HG03095 (cell line): ENCODE measurements around the gene RETREG1.
"Not testable (repeated sequence)": the region's sequence is repeated elsewhere in the genome, so short reads cannot be mapped to it uniquely, and the experiment has no call there.

ENCODE experiments used
- ATAC-seq: cut with Tn5 transposase; IDR thresholded peaks from one replicate; pipeline ENCODE4 v1.9.1; 2021; ENCODE audit warnings: moderate library complexity; ENCODE audit not compliant: unreplicated experiment

Gene RETREG1

DNA sequence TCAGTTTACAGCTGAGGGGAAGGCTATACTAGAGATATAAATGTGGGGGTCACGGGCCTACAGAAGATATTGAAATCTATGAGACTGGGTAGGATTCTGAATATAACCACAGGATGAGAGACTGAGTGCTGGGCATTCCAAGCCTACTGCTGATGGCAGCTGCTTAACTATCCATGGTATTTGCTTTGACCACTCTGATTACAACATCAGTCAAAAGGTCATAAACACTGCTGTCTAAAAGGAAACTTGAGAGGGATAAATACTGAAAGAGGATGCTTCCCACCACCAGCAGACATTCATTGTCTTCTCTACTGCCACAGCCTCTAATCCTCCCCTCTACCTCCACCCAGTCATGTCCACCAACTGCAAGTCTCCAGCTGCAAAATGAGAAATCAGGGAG, 155.0 kb downstream of the RETREG1 start:
- ATAC-seq = no peak

DNA sequence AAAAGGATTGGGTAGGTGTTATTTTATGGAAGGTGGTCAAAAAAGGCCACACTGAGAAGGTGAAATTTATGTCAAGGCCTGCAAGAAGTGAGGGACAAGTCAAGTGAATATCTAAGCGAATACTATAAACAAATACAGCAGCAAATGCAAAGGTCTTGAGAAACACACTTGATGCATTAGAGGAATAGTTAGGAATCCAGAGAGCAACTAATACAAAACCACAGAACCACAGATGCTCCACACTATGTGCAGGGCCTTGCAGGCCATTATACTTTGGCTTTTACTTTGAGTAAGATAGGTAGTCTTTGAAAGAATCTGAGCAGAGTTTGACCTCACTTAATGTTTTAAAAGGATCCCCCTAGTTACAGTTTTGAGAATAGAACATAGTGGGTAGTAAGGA, 155.8 kb downstream of the RETREG1 start:
- ATAC-seq = no peak

DNA sequence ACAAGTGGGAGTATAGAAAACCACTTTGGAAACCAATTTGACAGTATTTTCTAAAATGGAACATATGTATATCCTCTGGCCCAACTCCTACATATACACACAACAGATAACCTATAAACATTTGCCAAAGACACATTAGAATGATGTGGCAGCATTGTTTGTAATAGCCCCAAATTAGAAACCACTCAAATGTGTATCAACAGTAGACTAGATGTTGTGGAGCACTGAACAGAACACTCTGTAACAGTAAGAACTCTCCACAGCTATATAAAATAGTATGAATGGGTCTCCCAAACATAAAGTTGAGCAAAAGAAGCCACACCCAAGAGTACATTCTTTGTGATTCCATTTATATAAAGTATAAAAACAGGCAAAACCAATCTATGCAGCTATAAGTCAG, 157.3 kb downstream of the RETREG1 start:
- no peak for ATAC-seq

DNA sequence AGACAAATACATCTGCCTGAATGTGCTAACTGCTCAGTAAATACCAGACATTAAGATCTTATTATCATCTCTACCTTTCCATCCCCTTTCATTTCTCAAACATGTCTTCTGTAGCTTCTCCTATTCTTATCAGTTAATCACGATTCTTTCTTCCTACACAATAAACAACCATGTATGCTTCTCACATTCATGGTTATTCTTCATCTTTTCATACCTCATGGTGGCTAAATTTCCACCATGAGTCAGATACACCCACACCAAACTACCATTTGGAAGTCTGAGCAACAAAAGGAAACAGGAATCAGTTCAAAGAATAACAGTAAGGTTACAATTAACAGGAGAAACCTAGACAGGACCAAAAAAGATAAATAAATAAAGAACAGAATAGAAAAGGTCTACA, 158.9 kb downstream of the RETREG1 start:
- no peak for ATAC-seq

DNA sequence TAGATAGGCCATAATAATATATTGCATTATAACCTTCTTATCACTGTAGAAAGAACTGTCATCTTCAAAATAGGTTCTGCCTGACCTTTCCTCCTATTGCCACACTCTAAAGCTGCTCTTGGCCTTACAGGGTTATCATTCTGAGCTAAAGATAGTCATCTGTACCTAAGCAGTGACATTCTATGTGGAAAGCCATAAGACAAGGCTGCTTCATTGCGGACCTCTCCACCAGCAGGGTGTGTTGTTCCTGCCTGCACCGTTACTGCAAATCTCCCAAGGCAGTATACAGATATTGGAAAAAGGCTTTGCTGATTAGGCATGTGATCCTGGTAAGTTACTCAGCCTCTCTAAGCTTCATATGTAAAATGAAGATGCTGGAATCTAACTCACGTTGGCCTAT, 159.3 kb downstream of the RETREG1 start:
- ATAC-seq = no peak

DNA sequence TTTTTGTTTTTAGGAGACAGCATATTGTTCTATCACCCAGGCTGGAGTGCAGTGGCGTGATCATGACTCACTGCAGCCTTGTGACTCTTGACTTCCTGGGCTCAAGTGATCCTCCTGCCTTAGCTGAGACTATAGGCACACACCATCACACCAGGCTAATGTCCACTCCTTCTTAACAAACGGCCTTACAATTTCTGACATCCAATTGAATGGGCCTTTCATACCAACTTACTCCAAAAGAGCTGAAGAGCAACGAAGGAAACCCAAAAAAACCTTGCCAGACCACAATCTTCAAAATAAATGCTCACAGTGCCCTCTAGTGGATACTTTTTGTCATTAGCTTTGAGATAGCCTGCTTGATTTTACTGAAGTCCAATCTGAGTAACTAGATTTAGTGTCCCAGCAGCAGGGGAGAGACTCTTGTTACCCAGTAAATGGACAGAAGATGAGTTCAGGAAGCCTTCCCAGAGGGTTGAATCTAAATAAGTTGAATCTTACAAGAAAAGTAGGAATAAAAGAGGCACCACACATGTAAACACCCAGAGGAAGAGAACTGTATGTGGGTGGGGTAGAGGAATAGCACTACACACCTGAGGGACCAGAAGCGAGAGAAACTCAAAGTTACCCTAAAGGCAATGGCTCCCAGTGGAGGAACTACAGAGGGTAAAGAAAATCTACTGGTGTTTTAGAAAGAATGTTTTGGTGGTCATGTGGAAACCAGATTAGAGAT, 160.5 kb downstream of the RETREG1 start:
- ATAC-seq = peak; percentile 64

DNA sequence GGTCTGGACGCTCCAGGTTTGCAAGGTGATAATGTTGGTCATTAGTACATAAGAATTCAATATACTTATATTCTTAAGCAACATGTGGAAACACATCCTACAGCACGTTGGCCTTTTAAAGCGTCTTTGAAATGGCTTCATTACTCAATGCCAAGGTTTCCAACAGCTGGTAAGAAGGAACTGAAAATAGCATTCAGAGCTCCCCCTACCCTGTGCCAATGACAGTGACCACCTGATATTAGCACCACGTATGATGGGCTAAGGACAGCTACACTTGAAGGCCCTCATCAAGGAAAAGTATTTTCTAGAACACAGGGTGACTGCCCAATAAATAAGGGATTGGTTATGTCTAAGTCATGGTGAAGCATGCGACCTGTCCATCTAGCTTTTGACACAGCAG, 161.1 kb downstream of the RETREG1 start:
- peak; percentile 7 for ATAC-seq

DNA sequence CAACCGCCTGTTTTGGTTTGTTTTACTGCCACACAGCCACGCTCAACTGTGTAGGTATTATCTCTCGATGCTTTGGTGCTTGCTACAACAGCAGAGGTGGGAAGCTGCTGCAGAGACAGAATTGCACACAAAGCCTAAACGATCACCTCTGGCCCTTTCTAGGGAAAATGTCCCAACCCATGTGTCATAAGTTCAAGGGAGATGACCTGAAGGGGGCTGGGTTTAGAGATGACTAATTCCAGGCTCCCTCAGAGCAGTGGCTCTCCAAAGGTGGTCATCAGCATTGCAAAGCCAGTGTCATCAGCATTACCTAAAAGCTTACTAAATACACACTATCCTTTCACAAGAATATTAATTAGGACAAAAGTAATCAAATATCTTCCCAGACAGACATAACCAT, 162.1 kb downstream of the RETREG1 start:
- ATAC-seq = no peak

DNA sequence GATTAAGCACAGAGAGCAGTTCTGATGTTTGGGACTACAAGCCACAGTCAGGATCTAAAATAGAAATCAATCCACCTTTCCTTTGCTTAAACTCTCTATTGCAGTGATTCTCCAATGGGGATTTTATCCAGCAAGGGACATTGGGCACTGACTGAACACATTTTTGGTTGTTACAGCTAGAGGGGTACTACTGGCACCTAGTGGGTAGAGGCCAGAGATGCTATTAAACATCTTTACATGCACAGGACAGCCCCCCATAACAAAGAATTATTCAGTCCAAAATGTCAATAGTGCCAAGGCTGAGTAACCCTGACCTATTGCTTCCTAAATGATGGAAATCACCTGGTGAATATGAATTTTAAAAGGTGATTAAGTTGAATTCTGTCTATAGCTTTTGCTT, 163.2 kb downstream of the RETREG1 start:
- ATAC-seq = no peak

DNA sequence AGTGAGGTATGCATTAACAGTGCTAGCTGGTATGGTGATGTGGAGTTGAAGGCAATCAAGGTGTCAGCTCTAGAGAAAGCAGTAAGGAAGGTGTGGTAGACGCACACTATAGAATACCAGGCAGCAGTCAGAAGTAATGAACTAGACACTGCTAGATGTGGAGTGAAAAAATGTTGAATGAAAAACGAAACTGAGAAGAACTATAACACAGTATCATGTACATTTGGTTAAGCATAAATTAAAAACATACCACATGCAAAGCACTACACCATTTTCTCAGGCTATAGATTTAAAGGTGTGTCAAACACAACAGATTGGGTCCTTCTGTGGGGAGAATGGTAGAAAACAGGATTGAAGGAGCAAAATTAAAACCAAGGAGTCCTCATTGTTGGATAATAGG, 166.6 kb downstream of the RETREG1 start:
- no peak for ATAC-seq

DNA sequence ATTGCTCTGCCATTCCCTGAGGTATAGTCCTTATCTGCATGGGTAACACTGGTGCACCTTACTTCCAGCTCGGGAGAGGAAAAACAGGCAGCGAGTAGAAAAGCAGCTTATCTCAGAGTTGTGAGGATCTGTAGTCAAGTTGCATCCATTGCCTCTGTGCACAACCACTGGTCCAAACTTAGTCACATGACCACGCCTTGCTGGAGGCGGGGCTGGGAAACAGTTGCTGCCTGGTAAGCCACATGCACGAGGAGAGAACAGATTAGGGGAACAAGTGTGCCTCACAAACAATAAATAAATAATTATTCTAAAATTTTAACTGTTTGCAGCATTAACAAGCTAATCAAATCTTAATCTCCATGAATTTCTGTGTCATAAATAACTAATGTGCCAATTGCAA, 169.8 kb downstream of the RETREG1 start:
- ATAC-seq = no peak

DNA sequence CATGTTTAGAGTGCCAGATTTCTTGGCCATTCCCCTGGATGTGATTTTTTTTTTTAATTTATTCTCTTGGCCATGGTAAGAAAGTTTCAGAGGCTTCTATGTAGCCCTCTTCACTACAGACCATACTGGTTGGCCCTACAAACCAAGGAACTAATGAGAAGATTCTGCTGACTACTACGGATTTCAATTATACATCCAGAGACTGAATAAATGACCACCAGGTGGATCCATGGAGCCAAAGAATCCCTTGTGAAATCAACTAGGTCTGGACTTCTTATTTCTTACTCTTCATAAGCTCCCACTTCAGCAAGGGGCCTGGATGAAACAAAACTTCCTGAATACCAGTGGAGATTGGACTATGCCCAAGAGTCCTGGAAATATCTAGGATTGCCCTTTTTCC, 178.8 kb downstream of the RETREG1 start:
- no peak for ATAC-seq

DNA sequence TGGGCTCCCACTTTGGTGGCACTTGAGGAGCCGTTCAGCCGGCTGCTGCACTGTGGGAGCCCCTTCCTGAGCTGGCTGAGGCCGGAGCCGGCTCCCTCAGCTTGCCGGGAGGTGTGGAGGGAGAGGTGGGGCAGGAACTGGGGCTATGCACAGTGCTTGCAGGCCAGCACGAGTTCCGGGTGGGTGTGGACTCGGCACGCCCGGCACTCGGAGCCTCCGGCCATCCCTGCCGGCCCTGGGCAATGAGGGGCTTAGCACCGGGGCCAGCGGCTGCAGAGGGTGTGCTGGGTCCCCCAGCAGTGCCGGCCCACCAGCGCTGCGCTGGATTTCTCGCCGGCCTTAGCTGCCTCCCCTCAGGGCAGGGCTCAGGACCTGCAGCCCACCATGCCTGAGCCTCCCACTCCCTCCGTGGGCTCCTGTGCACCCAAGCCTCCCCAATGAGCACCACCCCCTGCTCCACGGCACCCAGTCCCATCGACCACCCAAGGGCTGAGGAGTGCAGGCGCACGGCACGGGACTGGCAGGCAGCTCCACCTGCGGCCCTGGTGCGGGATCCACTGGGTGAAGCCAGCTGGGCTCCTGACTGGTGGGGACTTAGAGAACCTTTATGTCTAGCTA, 180.6 kb downstream of the RETREG1 start:
- ATAC-seq = not testable (repeated sequence)

DNA sequence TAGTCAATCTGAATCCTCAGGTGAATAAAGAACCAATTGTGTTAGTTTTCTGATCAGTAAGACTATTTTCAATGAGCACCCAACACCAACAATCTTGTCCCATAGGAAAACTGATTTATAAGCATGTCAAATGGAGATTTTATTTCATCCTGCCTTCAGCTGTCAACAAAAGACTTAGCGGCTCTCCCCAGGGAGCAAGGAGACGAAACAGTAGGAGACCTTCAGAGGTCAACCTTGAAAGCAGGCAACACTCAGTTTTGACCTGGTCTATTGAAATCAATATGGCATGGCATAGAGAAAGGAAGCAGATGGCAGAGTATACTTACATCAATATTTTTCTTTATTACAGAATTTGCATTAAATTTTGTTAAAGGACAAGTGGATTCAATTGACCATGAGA, 185.3 kb downstream of the RETREG1 start:
- ATAC-seq = no peak

DNA sequence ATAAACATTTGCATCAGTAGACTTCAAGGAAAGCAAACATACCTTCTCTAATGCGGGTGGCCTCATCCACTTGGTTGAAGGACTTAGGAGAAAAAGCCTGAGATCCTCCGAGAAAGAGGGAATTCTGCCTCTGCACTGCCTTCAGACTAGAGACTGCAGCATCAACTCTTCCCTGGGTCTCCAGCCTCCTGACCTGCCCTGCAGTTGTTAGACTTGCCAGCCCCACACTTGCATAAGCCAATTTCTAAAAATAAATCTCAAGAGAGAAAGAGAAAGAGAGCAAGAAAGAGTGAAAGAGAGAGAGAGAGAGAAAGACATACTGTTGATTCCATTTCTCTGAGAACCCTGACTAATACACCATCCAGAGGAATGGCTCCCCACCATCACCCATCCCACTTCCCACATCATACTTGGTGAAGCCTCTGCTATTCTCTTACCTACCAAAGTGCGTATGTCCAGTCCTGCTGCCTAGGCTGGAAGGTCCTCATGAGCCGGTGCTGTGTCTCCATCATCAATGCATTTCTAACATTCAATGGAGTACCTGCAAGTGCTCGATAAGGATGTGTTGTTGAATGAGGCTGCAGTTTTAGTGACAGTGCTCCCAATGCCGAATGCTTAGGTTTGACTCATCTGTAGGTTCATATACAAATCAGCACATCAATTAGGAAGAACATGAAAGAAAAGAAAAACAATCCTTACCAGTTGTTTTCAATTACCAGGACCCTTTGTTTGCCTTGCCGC, 186.3 kb downstream of the RETREG1 start:
- no peak for ATAC-seq

DNA sequence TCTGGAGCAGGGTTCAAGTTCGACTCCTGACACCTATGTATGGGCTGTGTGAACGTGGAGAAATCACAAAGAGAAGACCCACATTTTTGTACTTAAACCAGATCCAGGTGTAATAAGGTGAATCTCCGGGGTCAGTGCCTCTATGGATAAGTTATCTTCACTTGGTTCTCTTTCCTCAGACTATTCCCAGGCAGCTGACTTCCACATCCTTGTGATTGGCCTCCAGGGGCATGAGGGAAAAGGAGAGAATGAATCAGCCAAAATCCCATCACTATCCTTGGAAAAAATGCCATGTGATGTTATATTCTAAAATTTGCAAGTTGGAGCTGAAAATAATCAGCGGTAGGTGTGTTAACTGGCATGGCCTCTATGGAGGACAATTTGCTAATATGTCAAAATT, 188.4 kb downstream of the RETREG1 start:
- no peak for ATAC-seq

DNA sequence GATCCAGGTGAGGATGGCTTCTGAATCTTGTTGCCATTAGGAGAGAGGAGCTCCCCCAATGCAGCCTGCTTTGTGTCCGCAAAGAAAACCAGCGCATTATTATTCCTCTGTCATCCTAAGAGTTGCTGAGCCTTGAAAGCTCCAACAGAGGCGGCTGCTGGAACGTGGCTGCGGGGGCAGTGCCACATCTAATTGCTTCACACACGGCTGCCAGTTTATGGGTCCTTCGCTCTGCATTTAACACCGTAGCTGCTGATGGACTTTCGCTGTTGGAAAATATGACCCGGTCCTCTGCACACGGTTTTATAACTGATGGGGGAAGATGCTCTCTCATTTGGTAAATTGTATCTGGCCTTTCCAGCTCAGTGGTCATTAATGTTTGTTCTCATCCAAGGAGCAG, 189.2 kb downstream of the RETREG1 start:
- ATAC-seq = no peak
